Endodermal cell (in vitro differentiated cells): Measurements from ENCODE around the gene C22orf23. TPM values are rescaled to one million over a fixed set of nuclear protein-coding genes. Genes with fewer than 3 reads are reported as not detected.
"Not testable (repeated sequence)": the region's sequence is repeated elsewhere in the genome, so short reads cannot be mapped to it uniquely, and the experiment has no call there.

Source experiments
- DNase-seq: peaks from one replicate; pipeline ENCODE4 v3.0.0-alpha.2; 2017
- H3K27ac ChIP-seq: 2 replicates; pipeline ENCODE4 v1.5.1; 2013; ENCODE audit warnings: mild to moderate bottlenecking, low read depth, low read length, moderate library complexity
- H3K27me3 ChIP-seq: 2 replicates; pipeline ENCODE4 v1.6.1; 2013; ENCODE audit warnings: mild to moderate bottlenecking, low read length, moderate library complexity; ENCODE audit not compliant: insufficient read depth, control insufficient read depth, poor library complexity, severe bottlenecking
- H3K36me3 ChIP-seq: 2 replicates; pipeline ENCODE4 v1.7.0; 2013; ENCODE audit warnings: mild to moderate bottlenecking, low read length, moderate library complexity; ENCODE audit not compliant: control insufficient read depth, insufficient read depth
- H3K4me1 ChIP-seq: one replicate; pipeline ENCODE4 v1.7.0; 2013; ENCODE audit warnings: low read length; ENCODE audit not compliant: control insufficient read depth, insufficient read depth
- H3K4me3 ChIP-seq: 2 replicates; pipeline ENCODE4 v1.5.1; 2013; ENCODE audit warnings: mild to moderate bottlenecking, low read length, moderate library complexity
- H3K9ac ChIP-seq: 2 replicates; pipeline ENCODE4 v1.6.1; 2013; ENCODE audit warnings: mild to moderate bottlenecking, low read length, moderate library complexity; ENCODE audit not compliant: poor library complexity, severe bottlenecking; ENCODE audit errors: extremely low read depth
- H3K9me3 ChIP-seq: 2 replicates; pipeline ENCODE4 v1.6.1; 2013; ENCODE audit warnings: mild to moderate bottlenecking, low read length, moderate library complexity; ENCODE audit not compliant: control insufficient read depth
- H3K27ac Mint-ChIP-seq: 2 replicates; pipeline ENCODE4 v1.8.0; 2020; ENCODE audit warnings: mixed read lengths
- H3K27me3 Mint-ChIP-seq: 2 replicates; pipeline ENCODE4 v1.8.0; 2021; ENCODE audit warnings: mild to moderate bottlenecking, mixed read lengths; ENCODE audit not compliant: insufficient read depth
- H3K36me3 Mint-ChIP-seq: 2 replicates; pipeline ENCODE4 v1.8.0; 2020; ENCODE audit warnings: low read depth, mixed read lengths
- H3K4me1 Mint-ChIP-seq: 2 replicates; pipeline ENCODE4 v1.8.0; 2020; ENCODE audit warnings: mixed read lengths
- H3K4me3 Mint-ChIP-seq: 2 replicates; pipeline ENCODE4 v1.8.0; 2020; ENCODE audit warnings: mild to moderate bottlenecking, moderate library complexity, mixed read lengths
- H3K9me3 Mint-ChIP-seq: 2 replicates; pipeline ENCODE4 v1.8.0; 2020; ENCODE audit warnings: mild to moderate bottlenecking, mixed read lengths
- CTCF ChIP-seq: fragments of 200-600 bp; sonication (generic); conservative IDR thresholded peaks from 2 replicates; pipeline ENCODE4 v1.5.0; 2021; ENCODE audit warnings: antibody characterized with exemption, mild to moderate bottlenecking
- WGBS, 2 experiments: methylation state at CpG; one replicate each; pipeline versions ENCODE4 v1.1.5 to v1.1.7; 2013; ENCODE audit warnings: missing lambda C conversion rate in 2 of 2, mixed read lengths in 1 of 2; ENCODE audit not compliant: insufficient coverage in 1 of 2, insufficient read length in 1 of 2; 5-methylcytosine and 5-hydroxymethylcytosine counted together
- total RNA-seq, 2 donors: library from RNA; stranded (reverse); fragmentation: NEBNext Ultra II Directional in 1 of 2; extraction: Animal tissue kit (Norgen Biotek cat#: 25700) in 1 of 2; gene quantifications; 2 replicates in 1 of 2; 3 replicates in 1 of 2; pipeline ENCODE4 v1.2.1, GENCODE V29; 2021

The C22orf23 gene
- total RNA-seq, 2 donors from 2014 or later, result 0.29 to 0.44 TPM

GRCh38 chr22:37976547-37976946 lies 23.1 kb upstream of the C22orf23 start:
- Histone ChIP-seq H3K9ac (no peak overlapping the region), H3K27me3 (no peaks in the 10 kb centered on the region), H3K27ac (no peak overlapping the region), H3K36me3 (peaks cover 13% of the 10 kb centered on the region), H3K9me3 (no peaks in the 10 kb centered on the region), H3K4me3 (no peak overlapping the region), H3K4me1 (peaks cover 14% of the 10 kb centered on the region)
- no peak for DNase-seq
- Mint-ChIP-seq H3K36me3 (peaks cover 48% of the 10 kb centered on the region), H3K27ac (no peak overlapping the region), H3K27me3 (no peaks in the 10 kb centered on the region), H3K9me3 (no peaks in the 10 kb centered on the region), H3K4me1 (peaks cover 27% of the 10 kb centered on the region), H3K4me3 (no peak overlapping the region)
- 94 to 96% methylated on average over 4 of the region's 4 CpGs for WGBS, 2 experiments
- TF ChIP-seq CTCF, result no peak

- H3K4me3 Mint-ChIP-seq, H3K27ac Mint-ChIP-seq, H3K9ac ChIP-seq, DNase-seq, H3K27ac ChIP-seq, H3K9me3 ChIP-seq, H3K4me3 ChIP-seq, H3K9me3 Mint-ChIP-seq, H3K27me3 Mint-ChIP-seq, H3K27me3 ChIP-seq: not testable (repeated sequence)
- H3K4me1 Mint-ChIP-seq, result peaks cover 30% of the 10 kb centered on the region
- Histone ChIP-seq H3K4me1 (peaks cover 19% of the 10 kb centered on the region), H3K36me3 (peaks cover 13% of the 10 kb centered on the region)
- H3K36me3 Mint-ChIP-seq, result peaks cover 45% of the 10 kb centered on the region
- WGBS, 2 experiments, result 91 to 95% methylated on average over 7 to 8 of the region's 8 CpGs
Measured at GRCh38 chr22:37976022-37976421, 22.6 kb upstream of the C22orf23 start.

GRCh38 chr22:37975153-37975552 lies 21.8 kb upstream of the C22orf23 start:
- no peak overlapping the region for H3K4me3 Mint-ChIP-seq
- H3K27ac Mint-ChIP-seq, result no peak overlapping the region
- Histone ChIP-seq H3K9me3 (no peaks in the 10 kb centered on the region), H3K27me3 (no peaks in the 10 kb centered on the region), H3K4me3 (no peak overlapping the region), H3K36me3 (peaks cover 13% of the 10 kb centered on the region), H3K27ac (no peak overlapping the region), H3K4me1 (peaks cover 17% of the 10 kb centered on the region), H3K9ac (no peak overlapping the region)
- no peak for TF ChIP-seq CTCF
- H3K27me3 Mint-ChIP-seq, result no peaks in the 10 kb centered on the region
- H3K9me3 Mint-ChIP-seq, result no peaks in the 10 kb centered on the region
- H3K36me3 Mint-ChIP-seq, result peaks cover 45% of the 10 kb centered on the region
- H3K4me1 Mint-ChIP-seq, result peaks cover 21% of the 10 kb centered on the region
- DNase-seq, result no peak
- 94% methylated on average over 2 of the region's 2 CpGs; no CpG with 5 or more reads in 1 of the 2 experiments for WGBS, 2 experiments
